HCT116 (cell line): Measurements from ENCODE around the gene TTLL9. TPM values are rescaled to one million over a fixed set of nuclear protein-coding genes. Genes with fewer than 3 reads are reported as not detected.

Source experiments
- ATAC-seq: fragments of 200-7000 bp; cut with Tn5 transposase; 2 replicates; pipeline ENCODE4 v1.9.1; 2020; ENCODE audit warnings: mild to moderate bottlenecking, moderate library complexity
- BruUV-seq: library from RNA; stranded (reverse); fragments of 400-500 nt; replicated peaks from 2 replicates; lab custom pipeline; 2021; lab: Mats Ljungman, UMichigan
- CTCF ChIA-PET: fragments of 300-600 bp; sonication (Branson Sonifier 250); formaldehyde crosslinking; loops from one replicate; lab custom pipeline; 2021; ENCODE audit warnings: antibody characterized with exemption; lab: Charles Lee
- POLR2A ChIA-PET: fragments of 300-600, 350-600 bp; sonication (Branson Sonifier 250); formaldehyde crosslinking; loops from one replicate; lab custom pipeline; 2021; ENCODE audit warnings: antibody characterized with exemption; lab: Charles Lee
- RAD21 ChIA-PET, 2 experiments: fragments of 300-600 bp; sonication (Branson Sonifier 250); formaldehyde crosslinking; loops; one replicate each; lab custom pipeline; 2023; ENCODE audit warnings: low total read pairs in 2 of 2; ENCODE audit not compliant: uncharacterized antibody in 2 of 2, unreplicated experiment in 2 of 2, low non-redundant PET in 1 of 2; lab: Charles Lee
- DNase-seq: peaks from one replicate; pipeline ENCODE4 v3.0.0-alpha.2; 2010; ENCODE audit warnings: low read depth, low spot score
- H2AFZ ChIP-seq: fragments of 200-600 bp; shearing (Covaris generic), sonication (generic); 2 replicates; pipeline ENCODE4 v1.6.1; 2017; ENCODE audit warnings: low read depth, mixed run types, mixed read lengths, antibody characterized with exemption, low read length; ENCODE audit not compliant: poor library complexity, severe bottlenecking
- H3K27ac ChIP-seq: 2 replicates; pipeline ENCODE4 v1.5.1; 2012; ENCODE audit warnings: low read depth, low read length
- H3K27me3 ChIP-seq: fragments of 200-600 bp; sonication (generic); 2 replicates; pipeline ENCODE4 v1.6.1; 2016; ENCODE audit warnings: mixed run types, low read length, mixed read lengths; ENCODE audit not compliant: insufficient read depth
- H3K36me3 ChIP-seq, 2 experiments: fragments of 200-500 bp in 1 of 2; fragments of 200-600 bp in 1 of 2; sonication (Bioruptor generic) in 1 of 2; sonication (generic) in 1 of 2; 2 replicates each; pipeline versions ENCODE4 v1.5.1 to v1.6.1; 2014 to 2016; ENCODE audit warnings: low read length in 2 of 2, inconsistent platforms in 1 of 2, mixed read lengths in 1 of 2, mixed run types in 1 of 2; ENCODE audit not compliant: insufficient read depth in 2 of 2, control insufficient read depth in 1 of 2
- H3K4me1 ChIP-seq, 2 experiments: fragments of 200-600 bp in 1 of 2; sonication (generic) in 1 of 2; 2 replicates each; pipeline versions ENCODE4 v1.5.1 to v1.6.1; 2012 to 2017; ENCODE audit warnings: low read length in 2 of 2, inconsistent platforms in 1 of 2, mild to moderate bottlenecking in 1 of 2, mixed read lengths in 1 of 2, mixed run types in 1 of 2, moderate library complexity in 1 of 2; ENCODE audit not compliant: insufficient read depth in 2 of 2, control insufficient read depth in 1 of 2
- H3K4me2 ChIP-seq: fragments of 200-600 bp; sonication (generic); 2 replicates; pipeline ENCODE4 v1.6.1; 2017; ENCODE audit warnings: mixed run types, low read length, mixed read lengths
- H3K4me3 ChIP-seq, 2 experiments: fragments of 200-600 bp in 1 of 2; sonication (generic) in 1 of 2; replicated peaks in 1 of 2; 2 replicates each; pipeline ENCODE4 v1.5.1; 2011 to 2016; ENCODE audit warnings: low read length in 2 of 2, control low read depth in 1 of 2, low read depth in 1 of 2, mild to moderate bottlenecking in 1 of 2, mixed read lengths in 1 of 2, mixed run types in 1 of 2
- H3K79me2 ChIP-seq: fragments of 200-600 bp; sonication (generic); 2 replicates; pipeline ENCODE4 v1.6.1; 2017; ENCODE audit warnings: mild to moderate bottlenecking, mixed run types, low read length, moderate library complexity, mixed read lengths; ENCODE audit not compliant: insufficient read depth
- H3K9ac ChIP-seq: fragments of 200-600 bp; sonication (generic); 2 replicates; pipeline ENCODE4 v1.6.1; 2016; ENCODE audit warnings: low read length, mixed read lengths
- H3K9me2 ChIP-seq: fragments of 200-600 bp; sonication (generic), shearing (Covaris generic); 2 replicates; pipeline ENCODE4 v1.6.1; 2017; ENCODE audit warnings: mixed run types, mild to moderate bottlenecking, moderate library complexity; ENCODE audit not compliant: insufficient read depth
- H3K9me3 ChIP-seq, 2 experiments: fragments of 200-500 bp in 1 of 2; fragments of 200-600 bp in 1 of 2; sonication (Bioruptor generic) in 1 of 2; sonication (generic) in 1 of 2; 2 replicates each; pipeline ENCODE4 v1.6.1; 2014 to 2017; ENCODE audit warnings: low read length in 2 of 2, mixed read lengths in 2 of 2, inconsistent platforms in 1 of 2, low read depth in 1 of 2, mild to moderate bottlenecking in 1 of 2, mixed run types in 1 of 2, moderate library complexity in 1 of 2; ENCODE audit not compliant: control insufficient read depth in 1 of 2, insufficient read depth in 1 of 2
- H4K20me1 ChIP-seq: fragments of 200-600 bp; sonication (generic), shearing (Covaris generic); 2 replicates; pipeline ENCODE4 v1.6.1; 2017; ENCODE audit warnings: mixed run types, mild to moderate bottlenecking, moderate library complexity; ENCODE audit not compliant: insufficient read depth
- ATF3 ChIP-seq: IDR thresholded peaks from 2 replicates; pipeline ENCODE4 v1.6.1; 2012
- CBX3 ChIP-seq: IDR thresholded peaks from 2 replicates; pipeline ENCODE4 v1.6.1; 2012; ENCODE audit warnings: low read depth
- CEBPB ChIP-seq: IDR thresholded peaks from 2 replicates; pipeline ENCODE4 v1.6.1; 2012; ENCODE audit warnings: low read depth
- EGR1 ChIP-seq: IDR thresholded peaks from 2 replicates; pipeline ENCODE4 v1.6.1; 2012; ENCODE audit warnings: low read depth
- ELF1 ChIP-seq: IDR thresholded peaks from 2 replicates; pipeline ENCODE4 v1.6.1; 2012; ENCODE audit warnings: low read depth, borderline replicate concordance
- EZH2 ChIP-seq: fragments of 200-600 bp; sonication (generic); IDR thresholded peaks from 2 replicates; pipeline ENCODE4 v1.6.1; 2017; ENCODE audit warnings: antibody characterized with exemption, mixed run types
- EZH2phosphoT487 ChIP-seq: fragments of 200-600 bp; IDR thresholded peaks from 2 replicates; pipeline ENCODE4 v1.6.1; 2018; ENCODE audit warnings: antibody characterized with exemption, borderline replicate concordance
- JUND ChIP-seq: IDR thresholded peaks from 2 replicates; pipeline ENCODE4 v1.6.1; 2012
- RAD21 ChIP-seq: IDR thresholded peaks from 2 replicates; pipeline ENCODE4 v1.6.1; 2012; ENCODE audit warnings: low read depth, mild to moderate bottlenecking
- REST ChIP-seq: IDR thresholded peaks from 2 replicates; pipeline ENCODE4 v1.6.1; 2012; ENCODE audit warnings: low read depth
- SIN3A ChIP-seq: IDR thresholded peaks from 2 replicates; pipeline ENCODE4 v1.6.1; 2012; ENCODE audit warnings: low read depth
- SP1 ChIP-seq: IDR thresholded peaks from 2 replicates; pipeline ENCODE4 v1.6.1; 2012; ENCODE audit warnings: low read depth
- SRF ChIP-seq: IDR thresholded peaks from 2 replicates; pipeline ENCODE4 v1.6.1; 2012; ENCODE audit warnings: low read depth
- TCF7L2 ChIP-seq: IDR thresholded peaks from 2 replicates; pipeline ENCODE4 v1.7.0; 2011; ENCODE audit warnings: borderline replicate concordance, inconsistent platforms; ENCODE audit not compliant: insufficient read depth, insufficient read length; ENCODE audit errors: extremely low read depth
- YY1 ChIP-seq: IDR thresholded peaks from 2 replicates; pipeline ENCODE4 v1.6.1; 2011; ENCODE audit warnings: low read length, low read depth, moderate library complexity, mild to moderate bottlenecking; ENCODE audit not compliant: insufficient replicate concordance; ENCODE audit errors: extremely low read depth
- ZFX ChIP-seq: fragments of 450-650 bp; IDR thresholded peaks from 2 replicates; pipeline ENCODE4 v1.6.1; 2017
- ZNF274 ChIP-seq: fragments of 200-500 bp; sonication (Bioruptor generic); IDR thresholded peaks from 2 replicates; pipeline ENCODE4 v1.6.1; 2014; ENCODE audit warnings: mild to moderate bottlenecking, low read depth, low read length, inconsistent platforms
- intact Hi-C: fragments of 100-400 bp; cut with micrococcal nuclease; formaldehyde crosslinking; loops from 2 replicates; pipeline ENCODE4 v1.10.0; 2022
- total RNA-seq: library from RNA; stranded (reverse); gene quantifications from one replicate; pipeline ENCODE4 v1.2.1, GENCODE V29; 2021; ENCODE audit not compliant: unreplicated experiment
- TF ChIP-seq, protein P1 (sequence below): IDR thresholded peaks from 2 replicates; pipeline ENCODE4 v1.6.1; 2011; ENCODE audit warnings: mild to moderate bottlenecking, low read length, moderate library complexity; ENCODE audit not compliant: insufficient replicate concordance; ENCODE audit errors: extremely low read depth
- TF ChIP-seq, protein P2 (sequence below), 3 experiments: fragments of 200-600 bp in 1 of 3; sonication (generic) in 1 of 3; IDR thresholded peaks in 2 of 3; conservative IDR thresholded peaks in 1 of 3; 2 replicates each; pipeline ENCODE4 v1.5.1; 2012 to 2017; ENCODE audit warnings: low read depth in 2 of 3, low read length in 2 of 3, antibody characterized with exemption in 1 of 3, borderline replicate concordance in 1 of 3, control low read depth in 1 of 3, mild to moderate bottlenecking in 1 of 3, mixed read lengths in 1 of 3, mixed run types in 1 of 3, moderate library complexity in 1 of 3; ENCODE audit not compliant: insufficient read depth in 1 of 3
- TF ChIP-seq, protein P3 (sequence below): IDR thresholded peaks from 2 replicates; pipeline ENCODE4 v1.6.1; 2012

The TTLL9 gene
- total RNA-seq, 1 experiment from 2014 or later = not detected

DNA sequence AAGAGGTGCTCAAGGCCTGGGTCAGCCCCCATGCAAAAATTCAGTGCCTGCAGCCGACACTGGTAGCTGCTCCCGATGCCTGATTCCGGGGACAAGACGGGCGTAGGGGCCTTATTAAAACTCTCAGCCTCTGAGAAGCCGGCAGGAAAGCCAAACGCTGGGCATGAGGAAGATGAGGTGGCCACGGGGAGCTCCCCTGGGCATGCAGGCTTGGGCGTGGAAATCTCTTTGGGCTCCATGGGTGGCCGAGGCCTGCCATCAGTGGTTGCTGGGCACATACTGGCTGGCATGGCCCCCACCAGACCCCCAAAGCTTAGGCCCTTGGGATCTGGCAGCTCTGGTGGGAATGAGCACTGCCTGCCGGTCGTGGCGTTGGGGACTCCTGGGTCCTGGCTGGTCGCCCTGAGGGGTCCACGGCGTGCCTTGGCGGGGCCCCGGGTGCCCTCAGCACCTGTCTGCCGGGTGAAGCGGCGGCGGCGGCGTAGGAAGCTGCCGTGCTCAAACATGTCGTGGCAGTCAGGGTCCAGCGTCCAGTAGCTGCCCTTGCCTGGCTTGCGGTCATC is 25.6 kb upstream of the TTLL9 start:
- H3K4me3 ChIP-seq = no peak overlapping the region
- no peak overlapping the region for H3K27ac ChIP-seq
- no TSS peak for BruUV-seq
- RAD21 ChIA-PET = no interaction called here
- H2AFZ ChIP-seq = no peak overlapping the region
- no peaks in the 10 kb centered on the region for H3K27me3 ChIP-seq
- H3K9me2 ChIP-seq = no peaks in the 10 kb centered on the region
- H3K79me2 ChIP-seq = no peaks in the 10 kb centered on the region
- H3K9ac ChIP-seq = no peak overlapping the region
- H3K9me3 ChIP-seq = no peaks in the 10 kb centered on the region
- ATAC-seq (no peak), DNase-seq (no peak)
- TF ChIP-seq EZH2phosphoT487 (no peak), CBX3 (no peak), REST (no peak), SP1 (no peak), ATF3 (no peak), CEBPB (no peak), JUND (no peak), EZH2 (no peak), TCF7L2 (no peak), SIN3A (no peak), YY1 (no peak), ZFX (no peak), EGR1 (no peak), SRF (no peak), ZNF274 (no peak), RAD21 (no peak), ELF1 (no peak)
- TF ChIP-seq, protein P1, sequence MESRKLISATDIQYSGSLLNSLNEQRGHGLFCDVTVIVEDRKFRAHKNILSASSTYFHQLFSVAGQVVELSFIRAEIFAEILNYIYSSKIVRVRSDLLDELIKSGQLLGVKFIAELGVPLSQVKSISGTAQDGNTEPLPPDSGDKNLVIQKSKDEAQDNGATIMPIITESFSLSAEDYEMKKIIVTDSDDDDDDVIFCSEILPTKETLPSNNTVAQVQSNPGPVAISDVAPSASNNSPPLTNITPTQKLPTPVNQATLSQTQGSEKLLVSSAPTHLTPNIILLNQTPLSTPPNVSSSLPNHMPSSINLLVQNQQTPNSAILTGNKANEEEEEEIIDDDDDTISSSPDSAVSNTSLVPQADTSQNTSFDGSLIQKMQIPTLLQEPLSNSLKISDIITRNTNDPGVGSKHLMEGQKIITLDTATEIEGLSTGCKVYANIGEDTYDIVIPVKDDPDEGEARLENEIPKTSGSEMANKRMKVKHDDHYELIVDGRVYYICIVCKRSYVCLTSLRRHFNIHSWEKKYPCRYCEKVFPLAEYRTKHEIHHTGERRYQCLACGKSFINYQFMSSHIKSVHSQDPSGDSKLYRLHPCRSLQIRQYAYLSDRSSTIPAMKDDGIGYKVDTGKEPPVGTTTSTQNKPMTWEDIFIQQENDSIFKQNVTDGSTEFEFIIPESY = no peak
- TF ChIP-seq, protein P2, sequence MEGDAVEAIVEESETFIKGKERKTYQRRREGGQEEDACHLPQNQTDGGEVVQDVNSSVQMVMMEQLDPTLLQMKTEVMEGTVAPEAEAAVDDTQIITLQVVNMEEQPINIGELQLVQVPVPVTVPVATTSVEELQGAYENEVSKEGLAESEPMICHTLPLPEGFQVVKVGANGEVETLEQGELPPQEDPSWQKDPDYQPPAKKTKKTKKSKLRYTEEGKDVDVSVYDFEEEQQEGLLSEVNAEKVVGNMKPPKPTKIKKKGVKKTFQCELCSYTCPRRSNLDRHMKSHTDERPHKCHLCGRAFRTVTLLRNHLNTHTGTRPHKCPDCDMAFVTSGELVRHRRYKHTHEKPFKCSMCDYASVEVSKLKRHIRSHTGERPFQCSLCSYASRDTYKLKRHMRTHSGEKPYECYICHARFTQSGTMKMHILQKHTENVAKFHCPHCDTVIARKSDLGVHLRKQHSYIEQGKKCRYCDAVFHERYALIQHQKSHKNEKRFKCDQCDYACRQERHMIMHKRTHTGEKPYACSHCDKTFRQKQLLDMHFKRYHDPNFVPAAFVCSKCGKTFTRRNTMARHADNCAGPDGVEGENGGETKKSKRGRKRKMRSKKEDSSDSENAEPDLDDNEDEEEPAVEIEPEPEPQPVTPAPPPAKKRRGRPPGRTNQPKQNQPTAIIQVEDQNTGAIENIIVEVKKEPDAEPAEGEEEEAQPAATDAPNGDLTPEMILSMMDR (IDR thresholded peaks at IDR 0.05 in 2 of 3, conservative IDR thresholded peaks at IDR 0.05 in 1 of 3; ENCODE audit: borderline replicate concordance in 1 of 3, insufficient read depth in 1 of 3, low read depth in 2 of 3, low read length in 2 of 3) = no peak
- TF ChIP-seq, protein P3, sequence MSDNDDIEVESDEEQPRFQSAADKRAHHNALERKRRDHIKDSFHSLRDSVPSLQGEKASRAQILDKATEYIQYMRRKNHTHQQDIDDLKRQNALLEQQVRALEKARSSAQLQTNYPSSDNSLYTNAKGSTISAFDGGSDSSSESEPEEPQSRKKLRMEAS = no peak
- H3K36me3 ChIP-seq = no peaks in the 10 kb centered on the region
- no peak overlapping the region for H3K4me2 ChIP-seq
- intact Hi-C loops = no loop called here
- POLR2A ChIA-PET = no interaction called here
- no peaks in the 10 kb centered on the region for H4K20me1 ChIP-seq
- peaks cover 16 to 27% of the 10 kb centered on the region in 2 experiments for H3K4me1 ChIP-seq
- CTCF ChIA-PET = interaction anchor here (0.7 to 1.6 kb wide), 2 partner anchors 8 to 22 kb away, joined by 3 to 4 read pairs; no protein-coding TSS in a partner anchor
